T-helper 22 cell (primary cell): Measurements from ENCODE around the gene ADAMTS14.
"Not testable (repeated sequence)": the region's sequence is repeated elsewhere in the genome, so short reads cannot be mapped to it uniquely, and the experiment has no call there.

Experiments used
- DNase-seq: peaks from one replicate; pipeline ENCODE4 v3.0.0-alpha.2; 2020; ENCODE audit warnings: low read depth

ADAMTS14 gene

GRCh38 chr10:70656489-70656888 is 15.8 kb upstream of the ADAMTS14 start:
- no peak for DNase-seq

GRCh38 chr10:70657041-70657440 is 15.3 kb upstream of the ADAMTS14 start:
- no peak for DNase-seq

- DNase-seq, result no peak
Measured at GRCh38 chr10:70658582-70659136, 13.6 kb upstream of the ADAMTS14 start.

GRCh38 chr10:70659306-70659705 is 13.0 kb upstream of the ADAMTS14 start:
- DNase-seq, result no peak

- DNase-seq, result no peak
Measured at GRCh38 chr10:70660722-70661121, 11.6 kb upstream of the ADAMTS14 start.

GRCh38 chr10:70661623-70662361 is 10.5 kb upstream of the ADAMTS14 start:
- DNase-seq, result no peak

- no peak for DNase-seq
Measured at GRCh38 chr10:70662362-70663220, 9.7 kb upstream of the ADAMTS14 start.

GRCh38 chr10:70663458-70664409 is 8.6 kb upstream of the ADAMTS14 start:
- DNase-seq, result not testable (repeated sequence)

- no peak for DNase-seq
Measured at GRCh38 chr10:70664702-70665195, 7.6 kb upstream of the ADAMTS14 start.

- DNase-seq, result no peak
Measured at GRCh38 chr10:70666960-70667798, 5.1 kb upstream of the ADAMTS14 start.

- not testable (repeated sequence) for DNase-seq
Measured at GRCh38 chr10:70667818-70668217, 4.5 kb upstream of the ADAMTS14 start.

- DNase-seq, result no peak
Measured at GRCh38 chr10:70668454-70668970, 3.8 kb upstream of the ADAMTS14 start.

- DNase-seq, result no peak
Measured at GRCh38 chr10:70669015-70669414, 3.3 kb upstream of the ADAMTS14 start.

- no peak for DNase-seq
Measured at GRCh38 chr10:70669732-70670317, 2.5 kb upstream of the ADAMTS14 start.

- no peak for DNase-seq
Measured at GRCh38 chr10:70671619-70672164, 614 bp upstream of the ADAMTS14 start.

- DNase-seq, result no peak
Measured at GRCh38 chr10:70673043-70673928, 980 bp downstream of the ADAMTS14 start.

GRCh38 chr10:70673929-70674559 is 1.7 kb downstream of the ADAMTS14 start:
- no peak for DNase-seq
